Stimulated activated CD4-positive, alpha-beta T cell treated with anti-CD3 and anti-CD28 coated beads, Interleukin-15, amount 100 ng/mL, for 48 hours (primary cell): Measurements from ENCODE around the gene TMEM94.
"Not testable (repeated sequence)": the region's sequence is repeated elsewhere in the genome, so short reads cannot be mapped to it uniquely, and the experiment has no call there.

ENCODE experiments used
- DNase-seq, 2 donors: peaks; one replicate each; pipeline ENCODE4 v3.0.0-alpha.2; 2020; ENCODE audit warnings: low read depth in 2 of 2

TMEM94 gene

GRCh38 chr17:75511270-75511609, 54.8 kb downstream of the TMEM94 start:
- DNase-seq = no peak

- no peak for DNase-seq
Measured at GRCh38 chr17:75511610-75512575, 55.5 kb downstream of the TMEM94 start.

- DNase-seq = no peak
Measured at GRCh38 chr17:75512926-75513640, 56.6 kb downstream of the TMEM94 start.

GRCh38 chr17:75513641-75514000, 57.2 kb downstream of the TMEM94 start:
- DNase-seq = no peak

- no peak for DNase-seq
Measured at GRCh38 chr17:75514299-75514918, 58.0 kb downstream of the TMEM94 start.

GRCh38 chr17:75514919-75515495, 58.6 kb downstream of the TMEM94 start:
- DNase-seq = no peak

GRCh38 chr17:75515496-75516254, 59.2 kb downstream of the TMEM94 start, which contains the start of gene CASKIN2:
CASKIN2 (minus strand) TSS chr17:75515537; CDS start chr17:75513804, 1,733 bp downstream.
- peak; percentile 70 to 85 for DNase-seq

- peak; percentile 92 to 96 for DNase-seq
Measured at GRCh38 chr17:75516255-75516618, 59.8 kb downstream of the TMEM94 start, which contains the start of gene TSEN54. TSEN54 (plus strand) TSS chr17:75516528; CDS start chr17:75516561, 33 bp downstream.

GRCh38 chr17:75516619-75517296, 60.3 kb downstream of the TMEM94 start:
- no peak for DNase-seq

GRCh38 chr17:75517297-75517865, 60.9 kb downstream of the TMEM94 start:
- DNase-seq = peak in 1 of 2 donors; percentile 24

- DNase-seq = no peak
Measured at GRCh38 chr17:75518201-75518600, 61.8 kb downstream of the TMEM94 start.

GRCh38 chr17:75518983-75519537, 62.6 kb downstream of the TMEM94 start:
- no peak for DNase-seq

GRCh38 chr17:75520413-75520812, 64.0 kb downstream of the TMEM94 start:
- not testable (repeated sequence) for DNase-seq

- DNase-seq = no peak
Measured at GRCh38 chr17:75521290-75521689, 64.9 kb downstream of the TMEM94 start.

- DNase-seq = no peak
Measured at GRCh38 chr17:75521951-75522727, 65.7 kb downstream of the TMEM94 start.

GRCh38 chr17:75523647-75524046, 67.2 kb downstream of the TMEM94 start:
- DNase-seq = no peak

- DNase-seq = no peak
Measured at GRCh38 chr17:75524269-75524969, 68.0 kb downstream of the TMEM94 start.
